ENCODE results near the gene LORICRIN.
"Not testable (repeated sequence)": the region's sequence is repeated elsewhere in the genome, so short reads cannot be mapped to it uniquely, and the experiment has no call there.

The LORICRIN gene

DNA sequence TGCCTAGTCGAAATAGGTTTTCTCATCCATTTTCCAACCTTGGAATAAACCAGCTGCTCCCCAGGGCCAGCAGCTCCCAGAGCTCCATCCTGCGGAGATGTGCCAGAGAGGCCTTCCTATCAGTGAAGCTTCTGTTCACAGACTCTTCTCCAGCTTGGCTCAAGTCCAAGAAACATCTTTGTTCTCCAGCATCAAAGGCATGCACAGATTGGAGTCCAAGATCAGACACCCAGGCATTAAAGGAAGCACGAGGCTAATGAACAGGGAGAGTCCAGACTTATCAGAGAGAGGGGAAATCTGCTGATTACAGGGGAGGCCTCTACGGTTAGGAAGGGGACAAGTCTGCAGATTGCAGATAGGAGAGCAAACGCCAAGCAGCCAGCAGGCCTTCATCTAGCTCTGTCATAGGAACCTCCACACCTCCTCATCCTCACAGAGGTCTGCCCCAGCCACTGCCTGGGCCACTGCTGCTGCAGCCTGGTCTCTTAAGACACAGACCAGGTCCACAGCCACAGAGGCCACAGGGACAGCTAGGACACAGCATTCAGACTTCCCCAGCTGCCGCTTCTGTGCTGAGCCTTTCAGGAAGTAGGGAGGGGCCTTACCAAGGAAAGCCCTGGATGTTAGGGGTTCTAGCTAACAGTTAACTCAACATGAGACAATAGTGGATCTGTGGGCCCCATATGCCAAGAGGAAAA lies 38.7 kb upstream of the LORICRIN start:
- TF ChIP-seq, protein P1, sequence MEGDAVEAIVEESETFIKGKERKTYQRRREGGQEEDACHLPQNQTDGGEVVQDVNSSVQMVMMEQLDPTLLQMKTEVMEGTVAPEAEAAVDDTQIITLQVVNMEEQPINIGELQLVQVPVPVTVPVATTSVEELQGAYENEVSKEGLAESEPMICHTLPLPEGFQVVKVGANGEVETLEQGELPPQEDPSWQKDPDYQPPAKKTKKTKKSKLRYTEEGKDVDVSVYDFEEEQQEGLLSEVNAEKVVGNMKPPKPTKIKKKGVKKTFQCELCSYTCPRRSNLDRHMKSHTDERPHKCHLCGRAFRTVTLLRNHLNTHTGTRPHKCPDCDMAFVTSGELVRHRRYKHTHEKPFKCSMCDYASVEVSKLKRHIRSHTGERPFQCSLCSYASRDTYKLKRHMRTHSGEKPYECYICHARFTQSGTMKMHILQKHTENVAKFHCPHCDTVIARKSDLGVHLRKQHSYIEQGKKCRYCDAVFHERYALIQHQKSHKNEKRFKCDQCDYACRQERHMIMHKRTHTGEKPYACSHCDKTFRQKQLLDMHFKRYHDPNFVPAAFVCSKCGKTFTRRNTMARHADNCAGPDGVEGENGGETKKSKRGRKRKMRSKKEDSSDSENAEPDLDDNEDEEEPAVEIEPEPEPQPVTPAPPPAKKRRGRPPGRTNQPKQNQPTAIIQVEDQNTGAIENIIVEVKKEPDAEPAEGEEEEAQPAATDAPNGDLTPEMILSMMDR (conservative IDR thresholded peaks at IDR 0.05; ENCODE audit: low read depth, low read length) = no peak
- no peak for DNase-seq (ENCODE audit: low read depth)
- H3K4me3 ChIP-seq (ENCODE audit: low read length) = no peak overlapping the region

DNA sequence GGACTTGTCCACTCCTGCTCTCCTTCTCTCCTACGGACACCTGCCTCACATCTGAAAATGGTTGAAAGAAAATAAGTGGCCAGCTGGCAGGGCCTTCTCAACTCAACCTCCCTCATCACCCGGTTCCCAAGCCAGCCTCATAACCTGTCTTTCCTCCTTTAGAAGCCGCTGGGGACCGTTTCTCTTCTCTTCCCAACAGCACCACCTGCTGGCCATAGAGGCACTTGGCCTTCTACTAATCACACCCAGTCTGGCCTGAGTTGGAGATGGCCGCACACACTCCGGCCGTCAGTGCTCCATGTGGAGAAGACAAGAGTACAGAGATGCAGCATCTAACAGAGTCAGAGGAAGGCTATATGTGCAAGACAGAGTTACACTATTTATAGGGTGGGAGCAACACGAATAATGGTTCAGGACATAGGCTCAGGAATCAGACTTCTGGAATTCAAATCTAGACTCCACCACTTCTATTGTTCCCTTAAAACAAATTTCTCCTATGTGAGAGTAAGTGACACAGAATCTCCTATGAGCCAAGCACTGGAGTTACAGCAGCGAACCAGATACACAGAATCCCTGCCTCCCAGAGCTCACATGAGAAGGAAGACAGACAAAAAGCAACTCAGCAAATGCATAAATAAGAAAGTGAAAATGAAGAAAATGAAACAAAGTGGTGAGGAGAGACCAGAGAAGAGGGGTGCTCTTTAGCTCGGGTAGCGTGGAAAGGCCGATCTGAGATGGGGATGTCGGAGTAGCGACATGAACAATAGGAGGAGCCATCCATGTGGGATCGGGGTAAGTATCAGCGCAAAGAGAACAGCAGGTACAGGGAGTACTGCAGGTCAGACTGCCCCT lies 36.2 kb upstream of the LORICRIN start:
- DNase-seq (ENCODE audit: low read depth) = peak; percentile 4
- TF ChIP-seq, protein P1 (conservative IDR thresholded peaks at IDR 0.05; ENCODE audit: low read depth, low read length) = peak; percentile 68
- not testable (repeated sequence) for H3K4me3 ChIP-seq (ENCODE audit: low read length)

DNA sequence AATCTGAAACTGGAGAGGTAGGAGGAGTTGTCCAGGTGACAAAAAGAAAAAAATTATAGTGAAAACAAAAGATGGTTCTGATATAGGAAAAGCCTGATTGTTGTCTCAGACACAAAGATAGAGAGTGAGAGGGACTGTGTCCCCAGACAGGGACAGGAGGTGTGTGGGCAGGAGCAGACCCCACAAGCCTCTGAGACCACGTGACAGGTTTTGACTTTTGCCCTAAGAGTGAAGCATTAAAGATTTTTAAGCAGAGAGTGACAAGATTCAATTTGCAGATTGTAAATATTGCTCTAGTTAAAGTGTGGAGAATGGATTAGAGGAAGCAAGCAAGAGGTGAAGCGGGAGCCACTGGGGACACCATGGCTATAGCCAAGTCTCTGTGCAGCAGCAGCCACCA lies 31.7 kb upstream of the LORICRIN start:
- DNase-seq (ENCODE audit: low read depth) = no peak
- no peak overlapping the region for H3K4me3 ChIP-seq (ENCODE audit: low read length)
- TF ChIP-seq, protein P1 (conservative IDR thresholded peaks at IDR 0.05; ENCODE audit: low read depth, low read length) = no peak

DNA sequence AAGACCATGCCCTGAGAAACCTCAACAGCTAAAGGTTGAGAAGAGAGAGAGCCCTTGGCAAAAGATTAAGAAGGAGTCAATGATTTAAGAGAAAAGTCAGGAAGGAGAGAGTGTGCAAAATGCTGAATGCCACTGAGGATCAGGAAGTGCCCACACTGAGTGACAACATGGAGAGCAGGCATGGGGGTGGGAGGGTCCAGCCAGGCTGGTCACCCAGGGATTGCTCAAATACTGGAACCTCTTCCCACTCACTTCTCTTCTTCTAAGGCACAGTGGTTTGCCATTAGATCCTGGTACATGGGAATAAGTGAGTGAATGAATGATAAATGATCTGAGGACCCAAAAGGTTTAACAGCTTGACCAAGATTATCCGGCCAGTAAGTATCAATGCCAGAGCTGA lies 31.0 kb upstream of the LORICRIN start:
- H3K4me3 ChIP-seq (ENCODE audit: low read length) = no peak overlapping the region
- no peak for DNase-seq (ENCODE audit: low read depth)
- TF ChIP-seq, protein P1 (conservative IDR thresholded peaks at IDR 0.05; ENCODE audit: low read depth, low read length) = no peak

DNA sequence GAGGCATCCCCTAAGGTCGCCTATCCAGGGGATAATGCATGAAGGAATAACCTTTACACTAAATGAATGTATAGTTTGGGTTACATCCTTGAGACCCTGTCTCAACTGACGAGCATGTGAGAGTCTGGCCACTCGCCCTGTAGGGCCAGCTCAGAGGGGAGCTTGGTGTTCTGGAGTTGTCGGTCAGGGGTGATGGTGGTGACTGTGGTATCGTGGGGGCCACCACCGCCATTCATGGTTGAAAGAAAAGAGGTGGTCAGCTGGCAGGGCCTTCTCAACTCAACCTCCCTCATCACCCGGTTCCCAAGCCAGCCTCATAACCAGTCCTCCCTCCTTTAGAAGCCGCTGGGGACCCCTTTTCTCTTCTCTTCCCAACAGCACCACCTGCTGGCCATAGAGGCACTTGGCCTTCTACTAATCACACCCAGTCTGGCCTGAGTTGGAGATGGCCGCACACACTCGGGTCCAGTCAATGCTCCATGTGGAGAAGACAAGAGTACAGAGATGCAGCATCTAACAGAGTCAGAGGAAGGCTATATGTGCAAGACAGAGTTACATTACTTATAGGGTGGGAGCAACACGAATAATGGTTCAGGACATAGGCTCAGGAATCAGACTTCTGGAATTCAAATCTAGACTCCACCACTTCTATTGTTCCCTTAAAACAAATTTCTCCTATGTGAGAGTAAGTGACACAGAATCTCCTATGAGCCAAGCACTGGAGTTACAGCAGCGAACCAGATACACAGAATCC lies 30.2 kb upstream of the LORICRIN start:
- TF ChIP-seq, protein P1 (conservative IDR thresholded peaks at IDR 0.05; ENCODE audit: low read depth, low read length) = peak; percentile 57
- not testable (repeated sequence) for DNase-seq (ENCODE audit: low read depth)

DNA sequence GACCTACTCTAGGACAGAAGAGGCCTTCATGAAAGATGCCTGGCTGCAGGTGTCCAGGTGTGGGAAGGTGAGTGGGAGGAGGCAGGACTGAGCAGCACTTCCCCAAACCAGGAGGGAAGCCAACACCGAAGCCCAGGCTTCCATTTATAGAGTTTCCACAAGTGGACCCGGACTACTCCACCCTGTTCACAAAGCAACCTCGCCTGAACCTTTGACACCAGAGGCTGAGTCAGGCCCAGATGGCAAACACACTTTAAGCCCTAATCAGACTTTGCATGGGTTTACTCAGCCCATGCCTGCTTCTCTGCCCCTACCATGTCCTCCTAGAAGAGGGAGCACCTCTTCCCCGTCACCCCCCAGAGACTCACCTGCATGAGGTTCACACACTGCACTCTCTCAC lies 28.1 kb upstream of the LORICRIN start:
- DNase-seq (ENCODE audit: low read depth) = no peak
- H3K4me3 ChIP-seq (ENCODE audit: low read length) = no peak overlapping the region
- TF ChIP-seq, protein P1 (conservative IDR thresholded peaks at IDR 0.05; ENCODE audit: low read depth, low read length) = no peak

More for the DNA sequence above, 30.2 kb upstream of the LORICRIN start:
- not testable (repeated sequence) for H3K4me3 ChIP-seq (ENCODE audit: low read length)

Measured in retinal pigment epithelial cell (primary cell).